IPS DF 19.7 (cell line): ENCODE measurements around the gene RHBDD3.
"Not testable (repeated sequence)": the region's sequence is repeated elsewhere in the genome, so short reads cannot be mapped to it uniquely, and the experiment has no call there.

Source experiments
- DNase-seq: peaks from one replicate; pipeline ENCODE4 v3.0.0-alpha.2; 2013; ENCODE audit warnings: low read depth, low spot score

Gene RHBDD3

GRCh38 chr22:29251981-29252911, 15.5 kb downstream of the RHBDD3 start:
- no peak for DNase-seq

GRCh38 chr22:29251265-29251664, 16.5 kb downstream of the RHBDD3 start:
- DNase-seq: no peak

- DNase-seq: not testable (repeated sequence)
Measured at GRCh38 chr22:29247891-29248290, 19.9 kb downstream of the RHBDD3 start.

- no peak for DNase-seq
Measured at GRCh38 chr22:29245626-29246385, 22.0 kb downstream of the RHBDD3 start.

- no peak for DNase-seq
Measured at GRCh38 chr22:29244785-29245625, 22.8 kb downstream of the RHBDD3 start.

- no peak for DNase-seq
Measured at GRCh38 chr22:29243874-29244446, 23.8 kb downstream of the RHBDD3 start.

GRCh38 chr22:29240481-29240880, 27.3 kb downstream of the RHBDD3 start:
- DNase-seq: not testable (repeated sequence)

- no peak for DNase-seq
Measured at GRCh38 chr22:29233277-29233877, 34.4 kb downstream of the RHBDD3 start.

- no peak for DNase-seq
Measured at GRCh38 chr22:29231971-29232959, 35.5 kb downstream of the RHBDD3 start.

GRCh38 chr22:29230972-29231875, 36.6 kb downstream of the RHBDD3 start:
- no peak for DNase-seq

GRCh38 chr22:29226351-29226981, 41.3 kb downstream of the RHBDD3 start:
- no peak for DNase-seq

- DNase-seq: no peak
Measured at GRCh38 chr22:29225422-29226090, 42.2 kb downstream of the RHBDD3 start.

- DNase-seq: no peak
Measured at GRCh38 chr22:29224859-29225410, 42.8 kb downstream of the RHBDD3 start.

- no peak for DNase-seq
Measured at GRCh38 chr22:29224121-29224858, 43.5 kb downstream of the RHBDD3 start.

GRCh38 chr22:29219881-29220670, 47.7 kb downstream of the RHBDD3 start:
- no peak for DNase-seq

- DNase-seq: not testable (repeated sequence)
Measured at GRCh38 chr22:29219409-29219782, 48.4 kb downstream of the RHBDD3 start.
